Anterior cingulate cortex (tissue), 58 donors: Measurements from ENCODE around the gene CCDC33.

Source experiments
- DNase-seq, 58 donors: peaks; one replicate each; lab custom pipeline; 2025; lab: John Stamatoyannopoulos, UW

CCDC33 gene

DNA sequence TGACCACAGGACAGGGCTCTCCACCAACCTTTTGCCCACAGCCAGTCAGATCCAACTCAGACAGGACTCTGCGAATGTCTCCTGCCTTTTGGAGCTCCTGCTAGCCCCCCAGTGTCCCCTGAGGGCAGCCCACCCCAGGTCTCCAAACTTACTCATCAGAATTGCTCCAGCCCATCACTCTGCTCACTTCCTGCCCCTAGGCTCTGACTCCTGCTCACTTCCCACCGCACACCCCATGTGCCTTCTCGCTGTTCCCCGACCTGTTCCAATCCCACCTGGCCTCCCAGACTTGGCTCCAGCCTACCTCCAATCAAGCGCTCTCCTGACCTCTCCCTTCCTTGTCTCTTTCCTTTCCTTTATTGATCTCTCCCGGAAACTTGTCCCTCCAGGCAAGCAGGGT is 27.6 kb upstream of the CCDC33 start:
- no peak for DNase-seq

DNA sequence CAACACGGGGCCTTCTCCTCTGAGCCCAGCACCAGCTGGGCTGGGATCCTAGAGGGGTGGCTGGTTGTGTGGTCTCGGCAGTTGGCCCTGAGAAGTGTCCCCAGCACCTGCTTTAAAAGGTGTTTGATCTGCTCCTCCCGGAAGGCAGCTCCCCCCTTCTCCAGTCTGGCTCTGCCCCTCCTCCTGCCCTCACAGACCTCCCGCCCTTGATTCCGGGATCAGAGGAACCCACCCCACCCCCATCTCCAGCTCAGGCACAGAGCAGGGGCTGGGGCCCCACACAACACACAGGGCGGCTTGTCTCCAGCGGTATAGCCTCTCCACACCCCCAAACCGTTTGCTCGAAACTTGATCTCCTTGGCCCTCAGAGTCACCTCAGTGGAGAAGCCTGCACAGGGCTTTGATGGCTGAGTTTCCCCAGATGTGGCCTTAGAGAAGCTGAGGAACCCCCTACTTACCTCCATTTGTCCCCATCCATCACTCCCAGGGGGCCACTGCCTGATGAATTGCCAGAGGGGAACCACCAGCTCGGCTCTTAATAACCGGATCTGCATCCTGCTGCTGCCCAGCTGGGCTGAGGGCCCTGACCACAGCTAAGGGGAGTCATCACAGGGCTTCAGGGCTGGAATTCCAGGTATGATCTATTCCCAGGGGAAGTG is 27.1 kb upstream of the CCDC33 start:
- DNase-seq: no peak

DNA sequence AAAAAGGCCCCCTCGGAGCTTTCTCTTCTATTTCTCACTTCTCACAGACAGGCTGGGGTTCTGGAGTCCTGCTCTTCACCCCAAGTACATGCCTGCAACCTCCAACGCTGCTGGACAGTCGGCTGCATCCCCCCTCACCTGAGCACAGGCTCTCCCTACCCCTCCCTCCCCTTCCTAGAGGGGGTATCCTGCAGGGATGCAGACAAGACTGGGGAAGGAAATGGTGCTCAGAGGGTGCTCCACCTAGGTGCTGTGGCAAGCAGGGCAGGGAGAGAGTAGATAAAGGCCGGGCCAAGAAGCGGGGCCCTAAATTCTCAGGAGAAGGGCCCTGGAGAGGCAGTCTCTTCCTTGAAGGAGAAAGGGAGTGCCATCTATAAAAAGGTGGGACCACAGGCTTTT is 26.6 kb upstream of the CCDC33 start:
- DNase-seq: no peak

DNA sequence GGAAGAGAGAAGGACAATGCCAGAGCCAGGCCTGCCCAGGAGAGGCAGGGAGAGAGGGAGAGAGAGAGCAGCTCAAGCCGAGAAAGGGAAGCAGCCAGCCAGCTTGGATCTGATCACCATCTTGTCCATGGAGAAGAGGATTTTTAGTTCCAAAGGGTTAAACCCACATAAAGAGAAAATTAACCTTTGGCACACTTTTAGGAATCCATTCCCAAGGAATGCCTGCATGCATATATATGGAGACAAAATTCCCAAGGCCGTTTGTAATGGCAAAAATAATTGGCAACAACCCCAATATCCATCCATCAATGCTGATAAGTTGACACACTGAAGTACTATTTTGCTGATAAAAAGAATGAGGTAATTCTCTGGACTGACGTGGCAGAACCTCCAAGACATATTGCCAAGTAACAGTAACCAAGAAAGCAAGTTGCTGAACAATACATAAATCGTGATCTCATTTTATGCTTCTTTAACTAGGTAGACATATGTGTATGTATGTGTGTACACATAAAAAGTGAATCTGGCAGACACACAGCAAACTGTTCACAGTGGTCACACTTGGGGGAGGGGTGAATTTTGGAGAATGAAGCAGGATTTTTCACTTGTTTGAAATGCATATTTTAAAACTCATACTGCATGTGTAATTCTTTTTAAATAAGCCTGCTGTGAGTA is 26.0 kb upstream of the CCDC33 start:
- DNase-seq: no peak

DNA sequence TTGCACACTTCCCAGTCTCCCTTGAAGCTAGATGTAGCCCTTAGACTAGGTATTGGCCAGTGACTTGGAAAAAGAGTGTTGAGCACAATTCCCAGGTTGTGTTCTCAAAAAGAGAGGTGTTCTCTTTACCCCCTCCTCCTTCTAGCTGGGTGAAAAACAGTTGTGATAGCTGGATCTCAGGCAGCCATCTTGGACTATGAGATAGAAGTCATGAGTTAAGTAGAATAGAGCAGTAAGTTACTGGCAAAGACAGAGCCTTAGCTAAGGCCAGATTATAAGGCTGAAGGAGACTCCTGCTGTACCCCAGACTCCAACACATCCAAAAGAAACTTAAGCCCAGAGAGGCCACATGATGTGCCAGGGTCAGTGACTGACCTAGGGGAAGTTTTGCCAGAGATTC is 25.4 kb upstream of the CCDC33 start:
- no peak for DNase-seq

DNA sequence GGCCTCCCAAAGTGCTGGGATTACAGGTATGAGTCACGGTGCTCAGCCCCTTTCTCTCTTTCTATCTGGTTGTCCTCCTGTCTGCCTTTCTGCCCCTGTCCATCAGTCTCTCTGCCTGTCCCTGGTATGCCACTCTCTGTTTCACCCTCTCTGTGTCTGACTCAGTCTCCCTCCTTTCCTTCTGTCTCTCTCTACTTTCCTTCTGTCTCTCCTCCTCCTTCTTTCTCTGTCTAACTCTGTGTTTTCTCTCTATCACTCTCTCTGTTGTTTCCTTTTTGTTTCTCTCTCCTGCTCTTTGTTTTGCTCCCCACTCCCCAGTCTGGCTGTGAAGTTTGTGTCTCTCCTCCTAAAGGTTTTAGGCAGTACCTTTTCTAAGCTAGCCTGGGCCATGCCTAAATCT is 24.5 kb upstream of the CCDC33 start:
- DNase-seq: no peak

DNA sequence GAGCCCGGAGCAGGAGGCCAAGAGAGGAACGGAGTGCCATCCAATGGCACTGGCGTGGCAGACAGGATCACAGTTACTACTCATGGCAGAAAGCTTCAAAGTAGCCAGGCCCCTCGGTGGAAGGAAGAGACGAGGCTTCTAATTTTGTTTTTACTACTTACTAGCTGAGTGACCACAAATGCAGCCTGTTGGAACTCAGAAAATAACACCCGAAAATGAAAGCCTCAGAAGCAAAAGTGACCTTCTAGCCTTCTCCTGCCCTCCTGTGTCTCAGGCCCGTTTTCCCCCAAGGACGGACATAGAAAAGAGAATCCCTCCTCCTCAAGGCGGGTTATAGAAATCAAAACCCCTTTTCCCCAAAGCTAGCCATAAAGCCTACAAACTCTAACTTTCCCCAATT is 23.6 kb upstream of the CCDC33 start:
- no peak for DNase-seq

DNA sequence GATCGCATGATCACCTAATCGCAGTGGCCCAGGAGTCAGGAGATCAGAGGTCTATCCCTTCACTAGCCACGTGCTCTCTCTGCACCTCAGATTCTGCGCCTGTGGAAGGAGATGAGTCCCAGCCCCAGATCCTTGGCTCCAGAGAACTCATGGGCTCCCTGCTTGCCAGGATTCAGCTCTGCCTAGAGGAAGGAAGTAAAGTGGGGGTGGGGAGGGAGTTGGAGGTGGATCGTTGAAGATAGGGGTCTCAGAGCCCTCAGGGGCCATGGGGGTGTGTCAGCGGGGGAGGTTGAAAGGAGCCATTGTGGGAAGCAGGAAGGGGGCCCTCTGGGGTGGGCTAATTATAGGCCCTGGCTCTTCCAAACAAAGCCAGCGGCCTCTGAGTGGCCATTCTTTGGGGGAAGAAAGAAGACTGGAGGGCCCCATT is 22.3 kb upstream of the CCDC33 start:
- DNase-seq: no peak

DNA sequence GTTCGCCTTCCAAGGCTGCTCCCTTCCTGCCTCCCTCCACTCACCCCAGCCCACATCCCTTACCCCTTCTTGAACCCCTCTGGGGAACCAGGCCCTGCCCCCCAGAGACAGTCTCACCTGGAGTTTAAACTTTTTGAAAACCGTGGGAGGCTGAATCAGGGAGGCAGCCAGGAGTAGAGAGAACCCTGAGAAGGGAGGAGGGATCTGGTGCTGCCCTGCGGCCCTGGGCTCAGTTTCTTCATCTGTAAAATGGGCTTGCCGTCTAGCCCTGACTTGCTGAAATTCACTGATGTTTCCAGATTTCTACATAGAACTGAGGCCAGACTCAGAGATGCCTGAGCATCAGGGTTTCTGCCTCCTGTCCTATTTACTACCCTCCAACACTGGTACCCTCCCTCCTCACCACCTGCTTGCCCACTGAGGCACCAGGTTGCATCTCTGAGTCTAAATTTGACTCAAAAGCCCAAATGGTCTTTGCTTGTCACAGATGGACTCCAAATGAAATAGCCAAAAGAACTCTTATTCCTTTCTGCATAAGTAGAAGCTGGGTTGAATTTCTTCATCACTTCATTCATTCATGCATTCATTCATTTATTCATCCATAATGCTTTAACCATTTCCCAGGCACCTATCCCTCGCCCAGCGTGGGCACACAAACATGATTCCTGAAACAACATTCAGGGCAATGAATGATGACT is 21.7 kb upstream of the CCDC33 start:
- no peak for DNase-seq

DNA sequence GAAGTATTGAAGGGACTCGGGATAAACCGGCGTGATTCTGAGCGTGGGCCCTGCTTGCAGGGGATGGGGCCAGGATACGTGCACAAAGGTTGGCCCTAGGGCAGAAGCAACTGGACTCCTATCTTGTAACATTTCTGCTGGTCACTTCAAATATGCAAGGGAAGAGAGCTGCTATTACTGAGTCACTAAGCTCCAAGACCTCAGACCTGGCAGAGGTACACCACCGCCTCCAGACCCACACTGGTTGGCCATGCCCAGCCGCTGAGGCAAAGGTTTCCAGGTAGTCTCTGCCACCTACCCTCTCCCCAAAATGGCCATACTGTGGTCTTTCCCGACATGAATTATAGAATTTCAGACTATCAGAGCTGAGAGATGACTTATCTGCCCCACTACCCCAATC is 20.2 kb upstream of the CCDC33 start:
- DNase-seq: no peak

DNA sequence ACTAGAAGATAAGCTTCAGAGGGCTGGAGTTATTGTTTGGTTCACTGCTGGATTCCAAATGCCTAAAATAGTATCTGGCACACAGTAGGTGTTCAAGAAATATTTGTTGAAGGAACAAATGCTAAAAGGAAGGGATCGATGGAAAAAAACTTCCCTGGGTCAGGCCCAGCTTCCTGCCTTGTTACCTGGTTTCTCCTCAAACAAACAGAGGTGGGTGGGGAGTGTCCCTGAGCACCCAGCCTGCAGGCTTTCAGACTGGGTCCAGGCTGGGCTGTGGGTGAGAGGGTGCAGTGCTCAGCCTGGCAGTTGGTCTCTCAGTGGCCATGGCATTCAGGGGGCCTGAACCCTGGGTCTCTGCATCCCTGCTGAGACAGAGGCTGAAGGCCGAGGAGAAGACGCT is 19.2 kb upstream of the CCDC33 start:
- no peak for DNase-seq

DNA sequence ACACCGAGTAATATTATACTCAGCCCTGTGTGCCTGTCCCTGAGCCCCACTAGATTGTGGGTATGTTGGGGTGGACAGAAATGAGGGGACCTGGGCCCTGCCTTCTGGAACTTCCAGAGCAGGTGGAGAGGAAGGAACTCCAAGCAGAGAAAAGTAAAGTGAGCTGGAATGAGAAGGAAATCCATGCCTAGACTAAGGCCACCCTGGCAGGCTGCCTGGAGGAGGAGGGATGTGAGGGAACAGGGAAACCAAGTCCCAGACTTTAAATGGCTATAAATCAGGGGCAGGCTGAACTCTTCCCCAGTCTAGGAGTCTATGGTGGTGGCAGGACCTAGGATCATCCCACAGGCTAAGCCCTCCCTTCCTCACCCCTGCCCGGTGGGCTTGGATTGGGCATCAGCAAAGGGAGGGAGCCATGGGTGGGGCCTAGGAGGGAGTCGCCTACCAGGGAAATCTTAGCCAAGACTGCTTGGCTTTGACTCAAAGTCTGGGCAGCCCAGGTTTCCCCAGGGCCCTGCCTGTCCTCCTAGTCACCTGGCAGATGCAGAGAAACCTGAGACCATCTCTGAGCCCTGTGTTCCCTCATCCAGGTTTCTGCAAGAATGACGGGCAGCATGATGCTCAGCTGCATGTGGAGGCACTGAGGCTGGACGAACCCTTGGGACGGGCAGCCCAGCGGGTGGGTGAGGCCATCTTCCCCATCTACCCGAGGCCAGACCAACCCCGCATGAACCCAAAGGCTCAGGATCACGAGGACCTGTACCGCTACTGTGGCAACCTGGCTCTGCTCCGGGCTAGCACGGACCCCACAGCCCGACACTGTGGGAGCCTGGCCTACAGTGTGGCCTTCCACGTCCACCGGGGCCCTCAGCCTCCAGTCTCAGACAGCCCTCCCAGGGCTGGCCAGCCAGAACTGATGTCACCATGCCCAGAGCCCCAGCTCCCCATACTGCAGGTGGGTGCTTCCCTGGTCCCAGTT is 17.9 kb upstream of the CCDC33 start:
- no peak for DNase-seq

DNA sequence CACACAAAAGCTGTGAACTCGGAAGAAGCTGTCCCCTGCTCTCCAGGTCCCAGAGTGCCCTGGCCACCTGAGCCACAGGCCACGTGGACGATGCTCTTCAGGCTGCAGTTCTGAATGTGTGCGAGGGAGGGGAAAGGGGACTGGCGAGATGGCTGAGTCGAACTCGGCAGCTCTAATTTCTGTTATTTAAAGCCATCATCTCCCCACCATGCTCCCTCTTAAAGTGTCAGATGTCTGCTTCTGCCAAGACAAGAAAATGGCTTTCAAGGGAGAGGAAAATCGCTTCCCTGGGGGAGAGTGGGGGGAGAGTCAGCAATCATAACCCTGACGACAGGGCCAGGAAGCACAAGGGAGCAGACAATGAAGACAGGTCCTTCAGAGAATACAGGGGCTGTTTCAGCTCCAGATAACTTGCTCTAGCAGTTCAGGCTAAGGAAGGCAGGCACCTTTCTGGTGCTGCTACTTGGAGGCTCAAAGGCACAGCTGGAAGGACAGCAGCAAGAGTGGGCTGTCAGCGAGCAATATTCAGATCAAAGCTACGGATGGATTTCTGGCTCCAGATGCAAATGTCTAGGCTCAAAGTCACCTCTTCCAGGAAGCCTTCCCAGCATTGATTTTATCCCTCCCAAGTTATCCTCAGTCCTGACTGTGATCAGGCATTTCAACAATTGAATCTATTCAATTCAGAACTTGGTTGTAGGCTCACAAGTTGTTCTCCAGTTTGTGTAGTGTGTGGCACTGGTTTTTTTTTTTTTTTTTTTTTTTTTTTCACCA is 15.5 kb upstream of the CCDC33 start:
- DNase-seq: no peak

DNA sequence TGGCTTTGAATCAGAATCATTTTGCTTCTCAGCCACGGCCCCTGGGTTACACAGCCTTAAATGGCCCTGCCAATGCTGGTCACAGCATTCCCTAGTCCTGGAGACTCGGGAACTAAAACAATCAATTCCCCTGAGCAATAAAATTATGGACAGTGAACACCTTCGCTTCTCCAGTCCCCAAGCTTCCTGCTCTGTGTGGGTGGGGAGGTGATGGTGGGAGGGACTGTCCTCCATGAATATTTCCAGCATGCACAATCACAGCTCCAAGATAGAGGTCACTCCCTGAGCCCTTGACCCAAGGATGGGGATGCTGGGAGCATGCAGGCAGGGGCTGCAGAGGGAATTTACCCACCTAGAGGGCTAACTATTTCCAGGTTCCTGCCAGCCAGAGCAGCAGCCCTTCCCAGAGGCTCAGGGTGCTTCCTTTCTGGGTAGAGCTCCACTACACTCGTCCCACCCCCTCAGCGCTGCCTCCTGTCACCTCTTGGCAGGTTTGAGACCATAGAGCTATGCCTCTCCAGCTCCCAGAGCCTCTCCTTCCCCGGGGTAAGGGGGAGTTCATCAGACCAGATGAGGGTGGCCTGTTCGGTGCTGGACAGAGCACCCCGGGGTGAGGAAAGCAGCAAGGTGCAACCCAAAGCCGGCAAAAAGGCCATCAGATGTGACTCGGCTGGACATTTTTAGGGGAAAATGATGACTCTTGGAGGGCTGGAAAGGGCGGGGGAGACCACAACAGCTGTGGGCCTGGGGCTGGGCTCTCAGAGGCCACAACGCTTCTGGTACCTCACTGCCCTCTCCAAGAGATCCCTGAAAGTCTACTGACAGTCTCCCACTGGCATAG is 14.5 kb upstream of the CCDC33 start:
- no peak for DNase-seq

DNA sequence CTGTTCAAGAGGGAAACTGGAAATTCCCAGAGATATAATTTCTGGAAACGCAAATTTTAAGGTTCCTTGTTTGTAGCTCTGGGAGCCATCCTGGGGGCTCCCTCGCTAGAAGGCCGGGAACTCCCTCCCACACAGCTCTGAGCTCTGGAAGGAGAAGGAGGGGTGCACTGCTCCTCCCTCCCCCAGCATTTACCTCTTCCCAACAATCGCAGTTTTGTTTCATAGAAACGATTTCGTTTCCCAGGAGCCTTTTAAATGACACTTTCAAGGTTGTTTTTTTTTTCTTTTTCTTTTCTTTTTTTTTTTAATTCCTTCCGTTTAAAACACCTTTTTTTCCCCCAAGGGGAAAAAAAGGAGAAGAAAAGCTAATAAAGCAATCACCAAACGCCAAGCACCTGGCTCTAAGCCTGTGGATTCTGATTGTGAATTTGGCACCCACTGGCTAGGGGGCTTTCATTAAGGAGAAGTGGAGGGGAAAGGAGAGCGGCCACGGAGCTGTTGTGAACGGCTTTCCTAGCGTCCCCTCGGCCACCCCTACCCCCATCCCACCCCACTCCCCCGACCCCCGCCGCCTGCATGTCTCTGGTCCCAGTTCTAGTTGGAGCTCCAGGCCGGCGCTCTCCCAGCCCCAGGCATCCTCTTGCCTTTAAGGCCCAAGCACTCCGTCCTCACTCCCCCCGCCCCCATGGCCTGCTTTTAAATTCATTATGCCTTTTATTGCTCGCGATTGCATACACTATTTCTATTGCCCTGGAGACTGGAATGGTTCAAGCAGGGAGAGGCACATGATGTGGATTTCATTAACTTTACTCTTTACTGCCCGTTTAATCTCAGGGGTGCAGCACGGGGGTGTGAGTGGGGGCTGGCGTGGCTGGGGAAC is 13.6 kb upstream of the CCDC33 start:
- DNase-seq: no peak

DNA sequence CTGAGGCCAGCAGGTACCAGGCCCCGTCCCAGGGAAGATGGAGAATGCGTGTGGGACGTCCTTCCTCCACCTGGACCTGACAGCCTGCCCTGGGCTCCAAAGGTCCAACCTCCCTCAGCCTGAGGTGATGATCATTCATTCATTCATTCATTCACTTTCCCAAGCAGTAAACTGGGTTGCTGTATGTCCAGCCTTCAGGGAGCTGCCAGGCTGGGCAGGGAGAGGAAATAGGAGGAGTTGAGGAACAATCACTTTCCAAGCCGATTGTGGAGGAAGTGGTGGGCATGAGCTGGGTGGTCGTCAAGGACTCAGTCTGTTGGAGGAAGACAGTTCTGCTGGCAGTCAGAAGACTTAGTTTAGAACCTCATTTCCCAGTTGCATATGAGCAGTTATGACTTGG is 10.2 kb upstream of the CCDC33 start:
- DNase-seq: no peak

DNA sequence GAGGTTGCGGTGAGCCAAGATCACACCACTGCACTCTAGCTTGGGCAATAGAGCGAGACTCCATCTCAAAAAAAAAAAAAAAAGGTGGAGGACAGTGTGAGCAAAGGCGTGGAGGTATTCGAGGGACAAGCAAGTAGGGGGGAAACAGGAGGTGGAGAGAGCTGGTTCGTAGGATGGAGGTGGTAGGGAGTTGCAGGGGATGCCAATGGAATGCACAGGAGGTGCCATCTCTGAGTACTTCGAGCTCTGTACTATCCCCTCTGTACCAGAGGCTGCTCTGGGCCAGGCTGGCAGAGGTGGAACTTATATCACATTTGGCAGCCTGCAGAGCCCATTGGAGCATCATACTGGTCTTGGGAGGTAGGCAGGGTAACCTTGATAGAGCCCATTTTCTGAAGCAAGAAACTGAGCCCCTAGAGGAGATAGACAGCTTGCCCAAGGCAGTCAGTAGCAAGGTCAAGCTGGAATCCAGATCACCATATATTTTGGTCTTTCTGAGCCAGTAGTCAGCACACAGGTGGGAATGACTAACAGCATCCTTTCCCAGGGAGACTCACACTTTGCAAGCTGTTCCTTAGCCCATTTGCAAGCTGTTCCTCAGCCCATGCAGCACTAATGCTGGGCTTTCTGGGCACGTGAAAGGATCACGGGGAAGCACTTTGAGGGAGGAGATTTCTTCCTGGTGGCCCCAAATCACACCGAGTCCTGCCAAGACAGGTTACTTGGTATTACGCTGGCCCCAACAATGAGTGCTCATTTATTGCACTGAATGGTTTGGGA is 9.2 kb upstream of the CCDC33 start:
- DNase-seq: peak in 17 of 58 donors; percentile 12 to 70 (median 36)
